GM19043 (cell line): ENCODE measurements around the gene ITGA7.
"Not testable (repeated sequence)": the region's sequence is repeated elsewhere in the genome, so short reads cannot be mapped to it uniquely, and the experiment has no call there.

Source experiments
- ATAC-seq: cut with Tn5 transposase; IDR thresholded peaks from one replicate; pipeline ENCODE4 v1.9.1; 2021; ENCODE audit warnings: low read depth; ENCODE audit not compliant: unreplicated experiment

Gene ITGA7

DNA sequence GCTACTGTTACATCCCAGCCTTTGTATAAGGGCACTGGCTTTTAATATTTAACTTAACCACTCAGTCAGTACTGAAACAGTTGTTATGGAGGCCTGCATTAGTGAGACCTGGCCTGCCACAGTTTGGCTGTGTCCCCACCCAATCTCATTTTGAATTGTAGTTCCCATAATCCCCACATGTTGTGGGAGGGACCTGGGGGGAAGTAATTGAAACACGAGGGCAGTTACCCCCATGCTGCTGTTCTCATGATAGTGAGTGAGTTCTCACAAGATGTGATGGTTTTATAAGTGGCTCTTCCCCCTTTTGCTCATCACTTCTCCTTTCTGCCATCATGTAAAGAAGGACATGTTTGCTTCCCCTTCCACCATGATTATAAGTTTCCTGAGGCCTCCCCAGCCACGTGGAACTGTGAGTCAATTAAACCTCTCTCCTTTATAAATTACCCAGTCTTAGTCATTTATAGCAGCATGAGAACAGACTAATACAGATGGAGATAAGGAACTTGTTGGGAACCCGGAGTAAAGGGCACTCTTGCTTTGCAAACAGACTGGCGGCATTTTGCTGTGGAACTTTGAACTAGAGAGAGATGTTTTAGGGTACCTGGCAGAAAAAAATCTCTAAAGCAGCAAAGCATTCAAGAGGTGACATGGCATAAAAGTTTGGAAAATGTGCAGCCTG is 56.9 kb downstream of the ITGA7 start:
- not testable (repeated sequence) for ATAC-seq

DNA sequence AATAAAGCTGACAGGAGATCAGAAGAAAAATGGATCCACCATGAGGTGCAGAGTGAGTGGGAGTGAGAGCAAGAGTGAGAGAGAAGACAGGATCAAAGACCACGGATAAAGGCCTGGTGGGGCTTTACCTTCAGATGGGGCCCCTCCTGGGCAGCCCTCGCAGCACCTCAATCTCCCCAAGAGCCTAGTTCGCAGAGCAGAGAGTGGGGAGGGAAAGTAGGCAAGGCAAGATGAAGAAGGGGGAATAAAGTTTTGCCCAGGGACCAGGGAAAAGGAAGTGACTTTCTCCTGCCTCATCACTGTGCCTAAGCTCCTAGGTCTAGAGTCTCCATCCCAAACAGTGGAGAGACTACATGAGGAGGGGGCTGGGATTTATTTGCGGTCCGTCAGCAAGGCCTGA is 60.7 kb downstream of the ITGA7 start:
- no peak for ATAC-seq

DNA sequence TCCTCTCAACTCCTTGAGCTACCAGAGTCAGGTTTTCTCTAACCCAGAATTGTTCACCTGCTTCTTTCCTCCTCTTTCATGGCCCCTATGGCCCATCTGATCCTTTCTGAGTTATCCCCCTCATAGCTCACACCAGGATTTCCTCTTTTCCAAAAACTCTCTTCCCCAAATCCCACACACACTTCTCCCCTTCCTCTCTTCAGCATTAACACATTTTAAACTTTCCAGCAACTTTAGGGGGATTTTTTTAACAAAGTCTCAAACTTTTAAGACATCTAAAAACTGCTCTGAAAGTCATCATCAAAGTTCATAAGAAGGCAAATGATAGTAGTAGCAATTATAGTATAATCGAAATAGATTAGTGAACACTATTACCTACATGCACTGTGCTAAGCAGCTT is 63.1 kb downstream of the ITGA7 start:
- ATAC-seq, result no peak

DNA sequence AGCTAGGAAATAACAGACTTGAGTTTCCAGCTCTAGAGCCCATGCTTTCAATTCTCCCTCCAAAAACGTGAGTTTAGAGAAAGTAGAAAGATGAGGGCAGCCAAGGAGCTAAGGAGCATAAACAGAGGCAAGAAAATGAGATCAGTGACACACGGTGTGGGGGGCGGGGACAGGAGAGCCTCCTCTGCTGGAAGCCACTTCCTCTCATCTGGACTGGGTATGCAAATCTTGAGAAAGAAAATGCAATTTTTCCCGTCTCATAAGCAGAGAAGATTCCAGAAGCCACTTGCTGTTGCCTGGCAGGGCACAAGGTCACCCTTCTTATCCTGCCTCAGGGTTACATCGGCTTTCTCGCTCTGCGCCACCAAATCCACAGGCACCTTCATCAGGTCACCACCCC is 65.0 kb downstream of the ITGA7 start:
- peak; percentile 34 for ATAC-seq

DNA sequence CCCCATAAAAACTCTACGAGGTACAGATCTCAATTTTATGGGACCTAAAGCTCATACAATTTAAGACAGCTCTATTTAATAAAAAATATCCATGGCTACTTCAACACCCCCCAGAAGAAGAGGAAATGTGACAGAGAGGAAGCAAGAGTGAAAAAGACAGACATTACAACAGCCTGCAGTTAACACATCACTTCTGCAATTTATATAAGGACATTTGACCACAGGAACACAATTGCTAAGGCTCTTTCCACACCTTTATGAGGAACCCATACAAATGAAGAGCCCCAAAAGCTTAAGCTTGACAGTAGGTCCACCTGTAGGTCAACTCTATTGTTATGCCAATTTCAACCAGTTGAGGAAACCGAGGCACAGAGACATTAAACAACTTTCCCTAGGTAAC is 65.4 kb downstream of the ITGA7 start:
- peak; percentile 28 for ATAC-seq

DNA sequence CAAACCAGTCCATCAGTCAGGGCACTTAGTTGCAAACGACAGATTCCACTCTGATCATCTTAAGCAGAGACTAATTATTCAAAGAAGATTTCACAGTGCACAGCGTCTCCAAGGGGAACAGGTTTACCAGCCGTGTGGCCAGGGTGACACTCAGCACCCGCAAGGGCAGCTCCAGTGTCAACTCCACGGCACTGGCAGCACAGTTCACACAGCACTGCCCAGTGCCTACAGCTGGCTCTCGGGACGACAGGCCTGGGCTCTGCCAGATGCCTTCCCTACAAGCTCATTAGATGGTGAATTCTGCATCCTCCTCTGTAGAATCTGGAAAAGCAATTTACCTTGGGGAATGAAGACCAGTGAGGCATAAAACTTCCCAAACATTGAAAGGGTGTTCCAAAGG is 66.1 kb downstream of the ITGA7 start:
- no peak for ATAC-seq

DNA sequence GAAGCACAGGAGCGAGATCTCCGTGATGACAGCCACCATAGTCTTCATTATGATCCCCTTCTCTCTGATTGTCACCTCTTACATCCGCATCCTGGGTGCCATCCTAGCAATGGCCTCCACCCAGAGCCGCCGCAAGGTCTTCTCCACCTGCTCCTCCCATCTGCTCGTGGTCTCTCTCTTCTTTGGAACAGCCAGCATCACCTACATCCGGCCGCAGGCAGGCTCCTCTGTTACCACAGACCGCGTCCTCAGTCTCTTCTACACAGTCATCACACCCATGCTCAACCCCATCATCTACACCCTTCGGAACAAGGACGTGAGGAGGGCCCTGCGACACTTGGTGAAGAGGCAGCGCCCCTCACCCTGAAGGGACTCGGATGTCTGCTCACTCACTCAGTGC is 70.2 kb downstream of the ITGA7 start:
- ATAC-seq, result no peak

DNA sequence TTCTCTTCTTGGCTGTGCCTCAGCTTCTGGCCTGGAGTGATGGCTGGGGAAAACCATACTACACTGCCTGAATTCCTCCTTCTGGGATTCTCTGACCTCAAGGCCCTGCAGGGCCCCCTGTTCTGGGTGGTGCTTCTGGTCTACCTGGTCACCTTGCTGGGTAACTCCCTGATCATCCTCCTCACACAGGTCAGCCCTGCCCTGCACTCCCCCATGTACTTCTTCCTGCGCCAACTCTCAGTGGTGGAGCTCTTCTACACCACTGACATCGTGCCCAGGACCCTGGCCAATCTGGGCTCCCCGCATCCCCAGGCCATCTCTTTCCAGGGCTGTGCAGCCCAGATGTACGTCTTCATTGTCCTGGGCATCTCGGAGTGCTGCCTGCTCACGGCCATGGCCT is 70.9 kb downstream of the ITGA7 start, which contains the start of gene OR10P1:
Gene OR10P1 (plus strand): TSS at position 40 of the 400 bp plus-strand sequence. CDS start 0 bp downstream, at position 40.
- no peak for ATAC-seq

DNA sequence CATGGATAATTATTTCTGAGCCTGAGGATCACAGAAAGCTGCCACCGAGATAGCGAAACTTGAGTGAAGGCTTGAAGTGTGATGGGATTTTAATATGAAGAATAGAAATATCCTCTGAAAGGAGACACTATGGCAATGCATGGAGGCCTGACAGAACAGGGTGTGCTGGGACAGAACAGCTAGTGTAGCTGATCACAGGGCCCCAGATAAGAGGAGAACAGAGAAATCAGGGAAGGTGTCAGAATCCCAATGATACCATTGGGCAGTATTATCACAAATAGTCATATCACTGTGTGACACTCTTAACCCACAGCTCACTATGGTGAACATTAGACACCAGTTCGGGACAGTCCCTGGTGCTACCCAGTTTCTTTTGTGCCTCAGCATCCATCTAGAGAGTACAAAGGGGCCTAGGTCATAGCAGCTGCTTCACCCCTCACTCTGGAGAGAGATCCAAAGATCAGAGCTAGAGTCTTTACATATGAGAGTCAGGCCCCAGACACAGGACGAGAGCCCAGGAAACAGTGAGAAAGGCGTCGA is 71.5 kb downstream of the ITGA7 start:
- no peak for ATAC-seq
